Activated CD4-positive, alpha-beta T cell treated with anti-CD3 and anti-CD28 coated beads, Interleukin-2, amount 50 U/mL, for 16 hours (primary cell): ENCODE data around the gene PTTG1IP.

Experiments
- DNase-seq: peaks from one replicate; pipeline ENCODE4 v3.0.0-alpha.2; 2020

Gene PTTG1IP

GRCh38 chr21:44894687-44895302 is 21.3 kb upstream of the PTTG1IP start:
- no peak for DNase-seq

GRCh38 chr21:44893948-44894656 is 20.6 kb upstream of the PTTG1IP start:
- DNase-seq = no peak

DNA sequence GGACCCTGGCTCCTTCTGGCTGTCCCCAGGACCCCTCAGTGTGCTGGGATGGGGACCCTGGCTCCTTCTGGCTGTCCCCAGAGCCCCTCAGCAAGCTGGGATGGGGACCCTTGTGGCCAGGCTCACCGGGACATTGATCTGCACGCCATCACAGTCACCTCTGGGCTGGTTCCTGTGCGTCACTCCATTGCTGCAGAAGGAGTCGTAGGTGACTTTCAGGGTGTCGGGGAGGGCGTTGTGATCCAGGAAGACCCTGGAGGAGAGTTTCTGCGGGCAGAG is 19.7 kb upstream of the PTTG1IP start:
- DNase-seq = no peak

- DNase-seq = peak; percentile 76
Measured at GRCh38 chr21:44892536-44893277, 19.2 kb upstream of the PTTG1IP start.

DNA sequence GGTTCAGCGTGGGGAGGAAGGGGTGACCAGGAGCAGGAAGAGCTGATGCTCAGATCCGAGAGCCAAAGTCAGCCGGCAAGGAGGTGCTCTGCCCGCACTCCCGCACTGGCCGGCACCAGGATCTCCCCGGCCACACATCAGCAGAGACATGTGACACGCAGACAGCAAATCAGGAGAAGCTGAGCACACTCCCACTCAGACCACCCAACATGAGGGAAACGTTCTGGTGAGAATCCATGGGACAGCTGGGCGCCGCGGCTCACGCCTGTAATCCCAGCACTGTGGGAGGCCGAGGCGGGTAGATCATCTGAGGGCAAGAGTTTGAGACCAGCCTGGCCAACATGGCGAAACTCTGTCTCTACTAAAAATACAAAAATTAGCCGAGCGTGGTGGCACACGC is 18.6 kb upstream of the PTTG1IP start:
- DNase-seq = no peak

DNA sequence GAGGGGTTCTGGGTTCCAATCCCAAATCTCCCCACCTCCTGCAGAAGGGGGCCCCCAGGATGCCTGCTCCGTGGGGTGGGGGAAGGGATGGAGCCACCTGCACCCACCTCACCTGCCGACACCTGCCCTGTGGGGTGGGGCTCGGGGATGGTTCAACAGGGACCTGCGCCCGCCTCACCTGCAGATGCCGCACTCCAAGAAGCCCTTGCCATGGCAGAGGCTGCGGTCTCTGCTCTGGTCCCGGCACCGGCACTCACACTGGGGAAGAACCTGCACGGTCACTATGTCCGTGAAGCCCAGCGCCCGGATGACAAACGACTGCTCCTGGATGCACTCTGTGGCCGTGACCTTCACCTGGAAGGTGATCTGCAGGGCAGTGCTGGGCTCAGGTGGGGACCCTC is 18.1 kb upstream of the PTTG1IP start:
- DNase-seq = no peak

GRCh38 chr21:44890961-44891541 is 17.6 kb upstream of the PTTG1IP start:
- DNase-seq = no peak

DNA sequence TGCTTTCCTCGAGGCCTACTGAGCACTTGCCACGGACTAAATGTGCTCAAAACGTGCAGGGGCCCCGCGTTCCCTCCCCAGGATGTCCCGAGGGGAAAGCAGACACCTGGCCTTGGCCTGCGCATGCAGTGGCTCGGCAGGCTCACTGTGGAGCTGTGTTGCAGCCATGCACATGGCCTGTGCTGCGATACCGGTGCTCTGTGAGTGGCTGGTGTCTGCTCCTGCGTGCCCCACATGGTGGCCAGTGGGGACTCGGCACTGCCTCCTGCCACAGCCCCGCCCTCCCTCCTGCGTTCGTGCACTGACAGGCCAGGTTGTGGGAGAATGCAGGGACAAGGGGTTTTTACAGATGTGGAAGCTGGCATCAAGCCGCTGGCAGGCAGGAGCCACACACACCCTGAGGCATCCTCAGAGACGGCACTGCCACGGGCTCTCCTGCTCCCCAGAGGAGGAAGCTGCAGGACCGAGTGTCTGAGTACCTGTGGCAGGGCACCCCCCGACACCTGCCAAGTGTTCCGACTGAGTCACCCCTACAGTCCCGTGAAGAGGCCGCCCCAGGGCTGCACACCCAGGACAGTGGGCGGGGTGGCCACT is 16.9 kb upstream of the PTTG1IP start:
- no peak for DNase-seq

GRCh38 chr21:44889625-44890337 is 16.3 kb upstream of the PTTG1IP start:
- no peak for DNase-seq

DNA sequence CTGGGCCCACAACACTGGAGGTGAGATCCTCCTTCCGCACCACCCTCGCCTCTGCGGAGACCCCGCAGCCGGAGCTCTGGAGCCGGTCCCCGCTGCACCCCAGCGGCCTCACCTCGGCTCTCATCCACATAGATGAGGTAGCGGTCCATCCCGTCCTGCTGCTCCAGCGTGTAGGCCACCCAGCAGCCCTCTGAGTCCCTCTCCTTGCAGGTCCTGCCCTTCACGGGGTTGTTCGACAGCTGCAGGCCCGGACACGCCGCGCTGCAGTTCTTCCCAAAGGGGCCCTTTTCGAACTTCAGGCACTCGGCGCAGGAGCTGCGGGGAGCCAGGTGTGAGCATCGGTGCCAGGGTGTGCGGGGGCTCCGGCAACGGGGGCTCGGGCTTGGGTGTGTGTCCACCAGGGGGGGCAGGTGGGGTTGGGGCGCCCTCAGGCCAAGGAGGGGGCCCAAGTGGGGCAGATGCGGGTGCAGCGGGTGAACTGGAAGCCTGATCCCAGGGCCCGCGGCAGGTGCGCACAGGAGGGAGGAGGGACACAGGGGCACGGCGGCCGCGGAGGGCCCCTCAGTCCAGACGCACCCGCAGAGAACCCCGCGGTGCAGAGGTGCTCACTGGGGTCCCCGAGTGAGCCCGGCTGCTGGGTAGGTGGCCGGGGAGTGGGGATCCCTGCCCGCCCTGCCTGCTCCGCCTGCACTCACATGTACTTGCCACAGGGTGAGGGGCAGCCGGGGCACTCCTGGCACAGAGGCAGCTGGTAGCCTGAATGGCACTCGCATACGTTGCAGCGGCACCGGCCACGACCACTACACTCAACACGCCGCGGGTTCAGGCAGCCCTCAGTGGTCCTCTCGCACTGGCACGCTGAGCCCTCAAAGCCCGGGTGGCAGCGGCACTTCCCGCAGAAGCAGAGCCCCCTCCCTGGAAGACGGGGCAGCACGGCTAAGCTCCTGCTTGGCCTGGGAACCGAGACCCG is 15.4 kb upstream of the PTTG1IP start:
- no peak for DNase-seq

DNA sequence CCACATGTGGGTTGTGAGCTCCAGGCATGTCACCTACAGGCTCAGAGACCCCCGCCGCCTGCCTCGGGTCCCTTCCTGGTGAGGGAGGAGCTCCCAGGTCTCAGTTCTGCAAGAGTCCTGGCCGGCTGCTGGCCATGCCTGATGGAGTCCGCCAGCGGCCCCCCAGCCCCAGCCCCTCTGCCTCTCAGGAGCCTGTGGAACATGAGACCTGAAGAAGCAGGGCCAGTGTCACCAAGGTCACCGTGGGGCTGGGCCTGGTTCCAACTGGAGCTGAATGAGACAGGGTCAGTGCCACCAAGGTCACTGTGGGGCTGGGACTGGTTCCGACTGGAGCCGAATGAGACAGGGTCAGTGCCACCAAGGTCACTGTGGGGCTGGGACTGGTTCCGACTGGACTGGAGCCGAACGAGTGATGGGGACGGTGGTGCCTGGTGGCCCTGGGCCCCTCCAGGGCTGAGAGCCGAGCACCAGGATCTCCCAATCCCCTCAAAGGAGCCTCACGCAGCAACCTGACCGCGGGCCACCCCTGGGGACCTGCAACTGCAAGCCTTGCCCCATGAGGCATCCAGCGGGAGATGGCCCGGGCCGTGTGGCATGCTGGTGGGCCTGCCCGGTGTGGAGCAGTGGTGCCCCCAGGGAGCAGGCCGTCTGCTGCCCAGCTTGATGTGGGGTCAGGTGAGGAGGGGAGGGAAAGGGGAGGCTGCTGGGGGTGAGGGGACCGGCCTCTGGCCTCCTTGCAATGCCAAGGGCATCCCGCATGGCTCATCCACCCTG is 14.5 kb upstream of the PTTG1IP start:
- no peak for DNase-seq

DNA sequence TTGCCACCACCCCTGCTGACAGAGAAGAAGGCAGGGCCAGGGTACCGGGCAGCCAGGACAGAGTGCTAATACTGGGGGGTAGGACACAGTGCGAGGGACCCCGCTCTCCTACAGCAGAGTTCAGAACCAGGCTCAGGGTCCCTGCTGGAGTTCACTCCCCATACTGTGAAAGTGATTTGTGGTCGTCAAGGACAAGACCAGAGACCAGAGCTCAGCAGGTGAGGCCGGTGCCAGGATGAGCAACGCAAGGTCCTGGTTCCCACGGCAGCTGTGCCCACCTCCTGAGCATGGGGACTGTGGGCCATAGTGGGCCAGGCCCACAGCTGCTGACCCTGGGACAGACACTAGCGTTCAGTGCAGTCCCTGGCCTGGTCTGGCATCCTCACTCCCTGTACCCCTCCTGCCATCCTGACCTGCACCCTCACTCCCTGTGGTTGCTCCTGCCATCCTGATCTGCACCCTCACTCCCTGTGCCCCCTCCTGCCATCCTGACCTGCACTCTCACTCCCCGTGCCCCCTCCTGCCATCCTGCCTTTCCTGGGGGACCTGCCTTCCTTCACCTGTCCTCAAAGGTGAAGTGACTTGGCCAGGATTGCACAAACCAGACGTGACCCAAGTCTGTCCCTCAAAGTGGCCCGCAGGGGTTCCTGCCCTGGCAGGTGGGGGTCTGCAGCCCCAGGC is 13.8 kb upstream of the PTTG1IP start:
- no peak for DNase-seq

GRCh38 chr21:44886113-44887075 is 12.9 kb upstream of the PTTG1IP start:
- no peak for DNase-seq

- no peak for DNase-seq
Measured at GRCh38 chr21:44885615-44886014, 12.1 kb upstream of the PTTG1IP start.

DNA sequence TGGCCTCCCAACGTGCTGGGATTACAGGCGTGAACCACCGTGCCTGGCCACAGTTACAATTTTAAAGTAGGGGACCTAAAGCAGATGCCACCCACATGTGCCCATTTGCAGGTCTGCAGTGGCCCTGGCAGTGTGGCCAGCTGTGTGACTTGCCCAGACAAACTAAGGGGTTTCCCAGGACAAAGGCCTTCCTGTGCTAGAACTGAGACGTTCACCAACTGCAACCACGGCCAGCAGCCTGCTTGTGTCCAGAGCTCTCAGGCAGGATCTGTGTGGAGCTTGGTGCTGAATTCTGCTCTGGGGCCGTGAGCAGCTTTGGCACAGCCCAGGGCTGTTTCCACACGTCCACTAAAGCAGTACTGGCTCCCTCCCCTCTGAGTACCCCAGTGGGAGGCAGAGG is 10.6 kb upstream of the PTTG1IP start:
- no peak for DNase-seq

GRCh38 chr21:44883250-44883649 is 9.8 kb upstream of the PTTG1IP start:
- no peak for DNase-seq

- no peak for DNase-seq
Measured at GRCh38 chr21:44881198-44881872, 7.8 kb upstream of the PTTG1IP start.

DNA sequence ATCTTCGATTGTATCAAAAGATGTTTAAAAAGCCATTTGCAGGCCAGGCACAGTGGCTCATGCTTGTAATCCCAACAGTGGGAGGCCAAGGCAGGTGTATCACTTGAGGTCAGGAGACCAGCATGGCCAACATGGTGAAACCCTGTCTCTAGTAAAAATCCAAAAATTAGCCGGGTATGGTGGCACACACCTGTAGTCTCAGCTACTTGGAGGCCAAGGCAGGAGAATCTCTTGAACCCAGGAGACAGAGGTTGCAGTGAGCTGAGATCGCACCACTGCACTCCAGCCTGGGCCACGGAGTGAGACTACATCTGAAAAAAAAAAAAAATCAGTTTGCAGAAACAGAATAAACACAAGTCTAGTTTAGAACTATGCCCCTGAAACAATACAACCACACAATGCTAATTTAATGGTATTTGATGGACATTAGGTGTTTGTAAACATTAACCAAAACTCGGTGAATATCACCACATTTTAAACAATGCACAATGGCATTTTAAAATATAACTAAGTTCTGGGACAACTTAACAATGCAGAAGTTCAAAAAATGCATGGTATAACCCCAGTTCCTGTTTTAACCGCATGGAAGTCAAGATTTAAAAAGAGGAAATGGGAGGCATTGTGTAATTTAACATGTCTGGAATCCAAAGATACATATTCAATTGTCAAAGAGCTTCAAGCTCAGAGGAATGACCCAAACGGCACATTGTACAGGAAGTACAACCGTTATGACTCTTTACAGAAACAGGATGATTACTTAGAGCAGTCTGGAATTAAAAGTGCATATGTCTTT is 7.1 kb upstream of the PTTG1IP start:
- DNase-seq = no peak
